Astrocyte (in vitro differentiated cells and primary cell): Measurements from ENCODE around the gene UBD. TPM values are rescaled to one million over a fixed set of nuclear protein-coding genes. Genes with fewer than 3 reads are reported as not detected.

Experiments
- DNase-seq: peaks from one replicate; pipeline ENCODE4 v3.0.0-alpha.2; 2010; ENCODE audit warnings: low read depth
- FAIRE-seq: peaks from 2 replicates; lab custom pipeline; 2011; peaks lifted over from hg19 to GRCh38; lab: Jason Lieb, UNC
- H2AFZ ChIP-seq: 2 replicates; pipeline ENCODE4 v1.6.0; 2012; ENCODE audit warnings: low read depth, low read length, inconsistent platforms
- H3K27ac ChIP-seq: 2 replicates; pipeline ENCODE4 v1.5.1; 2011; ENCODE audit warnings: low read depth, low read length, inconsistent platforms
- H3K27me3 ChIP-seq: 2 replicates; pipeline ENCODE4 v1.6.0; 2011; ENCODE audit warnings: low read length, inconsistent platforms; ENCODE audit not compliant: insufficient read depth
- H3K36me3 ChIP-seq: 2 replicates; pipeline ENCODE4 v1.5.1; 2011; ENCODE audit warnings: low read length, inconsistent platforms; ENCODE audit not compliant: insufficient read depth
- H3K4me1 ChIP-seq: 2 replicates; pipeline ENCODE4 v1.5.1; 2011; ENCODE audit warnings: low read length, inconsistent platforms; ENCODE audit not compliant: insufficient read depth
- H3K4me2 ChIP-seq: 2 replicates; pipeline ENCODE4 v1.6.0; 2012; ENCODE audit warnings: low read length, inconsistent platforms
- H3K4me3 ChIP-seq: 2 replicates; pipeline ENCODE4 v1.5.1; 2011; ENCODE audit warnings: low read depth, mild to moderate bottlenecking, low read length, inconsistent platforms; ENCODE audit not compliant: insufficient read depth
- H3K79me2 ChIP-seq: 2 replicates; pipeline ENCODE4 v1.6.0; 2012; ENCODE audit warnings: mild to moderate bottlenecking, low read length, inconsistent platforms; ENCODE audit not compliant: insufficient read depth
- H3K9ac ChIP-seq: 2 replicates; pipeline ENCODE4 v1.6.0; 2012; ENCODE audit warnings: mild to moderate bottlenecking, low read length, inconsistent platforms
- H3K9me3 ChIP-seq: 2 replicates; pipeline ENCODE4 v1.5.1; 2012; ENCODE audit warnings: low read depth, mild to moderate bottlenecking, low read length, inconsistent platforms; ENCODE audit not compliant: insufficient read depth
- H4K20me1 ChIP-seq: 2 replicates; pipeline ENCODE4 v1.6.0; 2012; ENCODE audit warnings: low read length, inconsistent platforms; ENCODE audit not compliant: insufficient read depth
- H3K27ac Mint-ChIP-seq: one replicate; pipeline ENCODE4 v1.8.0; 2021; ENCODE audit warnings: mild to moderate bottlenecking, mixed read lengths; ENCODE audit not compliant: unreplicated experiment
- H3K27me3 Mint-ChIP-seq: one replicate; pipeline ENCODE4 v1.8.0; 2021; ENCODE audit warnings: low read depth, mixed read lengths; ENCODE audit not compliant: unreplicated experiment
- H3K36me3 Mint-ChIP-seq: one replicate; pipeline ENCODE4 v1.8.0; 2021; ENCODE audit warnings: low read depth, mixed read lengths; ENCODE audit not compliant: unreplicated experiment
- H3K4me1 Mint-ChIP-seq: one replicate; pipeline ENCODE4 v1.8.0; 2021; ENCODE audit warnings: low read depth, mixed read lengths; ENCODE audit not compliant: unreplicated experiment
- H3K4me3 Mint-ChIP-seq: one replicate; pipeline ENCODE4 v1.8.0; 2021; ENCODE audit warnings: mild to moderate bottlenecking, moderate library complexity, mixed read lengths; ENCODE audit not compliant: unreplicated experiment
- H3K9me3 Mint-ChIP-seq: one replicate; pipeline ENCODE4 v1.8.0; 2021; ENCODE audit warnings: mild to moderate bottlenecking, mixed read lengths; ENCODE audit not compliant: unreplicated experiment
- EZH2 ChIP-seq: IDR thresholded peaks from 2 replicates; pipeline ENCODE4 v1.6.1; 2012; ENCODE audit warnings: mild to moderate bottlenecking, low read length, inconsistent platforms; ENCODE audit not compliant: insufficient read depth
- total RNA-seq: library from RNA; stranded (reverse); gene quantifications from 2 replicates; pipeline ENCODE4 v1.2.1, GENCODE V29; 2021
- TF ChIP-seq, protein P1 (sequence below): IDR thresholded peaks from 2 replicates; pipeline ENCODE4 v1.5.1; 2011; ENCODE audit warnings: low read depth, mild to moderate bottlenecking, inconsistent platforms, low read length, moderate library complexity; ENCODE audit not compliant: insufficient read depth

The UBD gene
- total RNA-seq, 1 donor from 2014 or later, result 9.9 TPM

DNA sequence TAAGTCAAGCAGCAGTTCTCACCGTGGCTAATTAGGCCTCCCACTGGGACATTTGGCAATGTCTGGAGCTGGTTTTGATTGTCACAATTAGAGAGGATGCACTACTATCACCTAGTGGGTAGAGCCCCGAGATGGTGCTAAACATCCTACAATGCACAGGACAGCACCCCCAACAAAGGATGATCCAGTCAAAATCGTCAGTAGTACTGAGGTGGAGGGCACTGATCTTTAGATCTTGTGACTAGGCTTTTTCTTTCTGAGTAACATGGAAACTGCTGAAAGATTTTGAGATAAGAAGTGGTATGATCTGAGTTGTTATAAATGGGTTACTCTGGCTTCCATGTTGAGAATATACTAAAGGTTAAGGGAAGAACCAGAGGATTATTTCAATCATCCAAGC, 12.0 kb downstream of the UBD start:
- no peak overlapping the region for H2AFZ ChIP-seq
- H3K27ac Mint-ChIP-seq, result no peak overlapping the region
- H4K20me1 ChIP-seq, result no peaks in the 10 kb centered on the region
- no peaks in the 10 kb centered on the region for H3K9me3 ChIP-seq
- TF ChIP-seq, protein P1, sequence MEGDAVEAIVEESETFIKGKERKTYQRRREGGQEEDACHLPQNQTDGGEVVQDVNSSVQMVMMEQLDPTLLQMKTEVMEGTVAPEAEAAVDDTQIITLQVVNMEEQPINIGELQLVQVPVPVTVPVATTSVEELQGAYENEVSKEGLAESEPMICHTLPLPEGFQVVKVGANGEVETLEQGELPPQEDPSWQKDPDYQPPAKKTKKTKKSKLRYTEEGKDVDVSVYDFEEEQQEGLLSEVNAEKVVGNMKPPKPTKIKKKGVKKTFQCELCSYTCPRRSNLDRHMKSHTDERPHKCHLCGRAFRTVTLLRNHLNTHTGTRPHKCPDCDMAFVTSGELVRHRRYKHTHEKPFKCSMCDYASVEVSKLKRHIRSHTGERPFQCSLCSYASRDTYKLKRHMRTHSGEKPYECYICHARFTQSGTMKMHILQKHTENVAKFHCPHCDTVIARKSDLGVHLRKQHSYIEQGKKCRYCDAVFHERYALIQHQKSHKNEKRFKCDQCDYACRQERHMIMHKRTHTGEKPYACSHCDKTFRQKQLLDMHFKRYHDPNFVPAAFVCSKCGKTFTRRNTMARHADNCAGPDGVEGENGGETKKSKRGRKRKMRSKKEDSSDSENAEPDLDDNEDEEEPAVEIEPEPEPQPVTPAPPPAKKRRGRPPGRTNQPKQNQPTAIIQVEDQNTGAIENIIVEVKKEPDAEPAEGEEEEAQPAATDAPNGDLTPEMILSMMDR, result no peak
- TF ChIP-seq EZH2, result no peak
- H3K36me3 Mint-ChIP-seq, result no peaks in the 10 kb centered on the region
- no peaks in the 10 kb centered on the region for H3K4me1 Mint-ChIP-seq
- H3K79me2 ChIP-seq, result no peaks in the 10 kb centered on the region
- no peaks in the 10 kb centered on the region for H3K36me3 ChIP-seq
- H3K9ac ChIP-seq, result no peak overlapping the region
- H3K9me3 Mint-ChIP-seq, result no peaks in the 10 kb centered on the region
- H3K4me3 Mint-ChIP-seq, result no peak overlapping the region
- no peak overlapping the region for H3K4me2 ChIP-seq
- H3K4me3 ChIP-seq, result no peak overlapping the region
- DNase-seq (no peak), FAIRE-seq (no peak)
- no peaks in the 10 kb centered on the region for H3K4me1 ChIP-seq
- H3K27ac ChIP-seq, result no peak overlapping the region
- peaks cover 34% of the 10 kb centered on the region for H3K27me3 Mint-ChIP-seq
- H3K27me3 ChIP-seq, result peaks cover 2% of the 10 kb centered on the region

DNA sequence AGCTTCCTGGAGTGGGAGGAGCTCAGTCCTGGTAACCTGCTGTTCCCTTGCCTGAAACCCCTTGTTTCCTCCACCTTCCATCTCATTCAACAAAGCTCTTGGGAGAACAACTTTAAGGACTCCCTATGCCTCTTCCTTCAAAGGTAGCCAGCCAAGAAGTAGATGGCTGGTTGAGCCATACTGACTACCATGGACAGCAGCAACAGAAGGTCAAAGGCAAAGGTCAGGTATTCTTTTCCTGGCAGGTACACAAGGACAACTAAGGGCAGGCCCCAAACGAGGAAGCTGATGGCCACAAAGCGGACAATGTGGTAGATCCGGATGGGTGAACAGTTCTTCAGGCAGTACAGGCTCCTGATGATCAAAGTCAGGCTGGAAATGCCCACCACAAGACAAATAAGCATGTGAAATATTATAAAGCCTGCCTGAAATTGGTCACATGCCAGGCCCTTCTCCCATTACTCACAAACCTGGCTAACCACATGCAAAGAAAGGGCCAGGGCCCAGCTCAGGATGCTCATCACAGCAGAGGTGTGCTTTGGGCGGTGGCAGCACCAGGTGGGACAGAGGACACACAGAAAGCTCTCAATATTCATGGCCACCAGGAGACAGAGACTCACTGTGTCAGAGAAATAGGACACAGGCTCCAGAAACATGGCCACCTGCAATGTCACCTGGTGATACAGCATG, 21.7 kb downstream of the UBD start:
- H3K27ac Mint-ChIP-seq, result no peak overlapping the region

More for the DNA sequence above, 21.7 kb downstream of the UBD start:
- Histone ChIP-seq H3K9ac (no peak overlapping the region), H3K4me1 (no peaks in the 10 kb centered on the region), H3K27me3 (no peaks in the 10 kb centered on the region), H3K36me3 (no peaks in the 10 kb centered on the region), H4K20me1 (no peaks in the 10 kb centered on the region), H3K79me2 (no peaks in the 10 kb centered on the region), H3K4me2 (no peak overlapping the region), H3K27ac (no peak overlapping the region), H3K9me3 (no peaks in the 10 kb centered on the region), H2AFZ (no peak overlapping the region), H3K4me3 (no peak overlapping the region)
- TF ChIP-seq, protein P1, result no peak
- TF ChIP-seq EZH2, result no peak
- Mint-ChIP-seq H3K36me3 (no peaks in the 10 kb centered on the region), H3K27me3 (peaks cover 27% of the 10 kb centered on the region), H3K4me3 (no peak overlapping the region), H3K9me3 (peaks cover 8% of the 10 kb centered on the region), H3K4me1 (no peaks in the 10 kb centered on the region)
- DNase-seq (no peak), FAIRE-seq (no peak)
